WERI-Rb-1 (cell line): ENCODE data around the gene SLC2A2.

Source experiments
- DNase-seq: peaks from one replicate; pipeline ENCODE4 v3.0.0-alpha.2; 2020
- H3K27ac ChIP-seq: fragments of 250-450 bp; sonication (Bioruptor Pico); 2 replicates; pipeline ENCODE4 v1.5.1; 2020; ENCODE audit warnings: mild to moderate bottlenecking, moderate library complexity
- H3K27me3 ChIP-seq: fragments of 250-450 bp; sonication (Bioruptor Pico); 2 replicates; pipeline ENCODE4 v1.5.1; 2021; ENCODE audit warnings: mild to moderate bottlenecking, low read depth, moderate library complexity; ENCODE audit not compliant: insufficient read depth, severe bottlenecking
- H3K36me3 ChIP-seq: fragments of 250-450 bp; sonication (Bioruptor Pico); 2 replicates; pipeline ENCODE4 v1.5.1; 2020; ENCODE audit warnings: mild to moderate bottlenecking, moderate library complexity
- H3K4me3 ChIP-seq: 2 replicates; pipeline ENCODE4 v1.5.1; 2011; ENCODE audit warnings: low read depth, mild to moderate bottlenecking, control low read depth, low read length
- H3K9me3 ChIP-seq: fragments of 250-450 bp; sonication (Bioruptor Pico); 2 replicates; pipeline ENCODE4 v1.5.1; 2021; ENCODE audit warnings: mild to moderate bottlenecking, moderate library complexity; ENCODE audit not compliant: severe bottlenecking
- TF ChIP-seq, protein P1 (sequence below): IDR thresholded peaks from 2 replicates; pipeline ENCODE4 v1.5.1; 2011; ENCODE audit warnings: low read depth, mild to moderate bottlenecking, control low read depth, inconsistent platforms, low read length

Gene SLC2A2

DNA sequence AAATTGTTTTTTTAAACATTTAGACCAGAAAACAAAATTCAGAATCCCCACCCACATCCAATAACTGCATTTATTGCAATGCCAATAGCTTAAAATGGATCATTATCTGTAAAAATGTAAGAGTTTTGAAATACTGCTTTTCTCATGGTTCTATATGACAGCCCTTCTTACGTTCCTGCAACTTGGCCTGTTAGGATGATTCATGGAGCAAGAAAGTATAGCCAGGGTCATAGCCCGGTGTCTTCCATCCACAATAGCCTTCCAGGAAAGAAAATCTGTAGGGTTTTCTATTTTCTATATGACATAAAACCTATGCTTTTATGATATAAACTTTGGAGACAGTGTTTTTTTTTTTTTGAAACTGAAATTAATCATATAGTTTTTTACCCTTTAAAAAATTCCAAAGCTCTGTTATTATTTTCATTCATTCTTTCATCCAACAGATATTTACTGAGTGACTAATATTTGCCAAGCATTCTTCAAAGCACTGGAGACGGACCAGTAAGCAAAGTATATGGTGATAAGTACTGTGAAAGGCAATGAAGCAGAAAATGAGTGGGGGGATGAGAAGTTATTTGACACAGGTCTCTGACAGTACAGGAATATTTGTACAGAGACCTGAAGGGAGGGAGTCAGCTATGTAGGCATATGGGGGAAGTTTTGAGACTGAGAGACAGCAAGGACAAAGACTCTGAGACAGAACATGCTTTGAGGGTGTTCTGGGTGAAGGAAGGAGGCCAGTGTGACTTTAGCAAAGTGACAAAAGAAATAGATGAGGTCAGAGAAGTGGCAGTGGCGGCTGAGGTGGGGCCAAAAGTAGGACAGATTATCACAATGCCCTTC, 29.0 kb upstream of the SLC2A2 start:
- no peaks in the 10 kb centered on the region for H3K36me3 ChIP-seq
- no peak for DNase-seq
- H3K27ac ChIP-seq: no peak overlapping the region
- H3K4me3 ChIP-seq: no peak overlapping the region
- TF ChIP-seq, protein P1, sequence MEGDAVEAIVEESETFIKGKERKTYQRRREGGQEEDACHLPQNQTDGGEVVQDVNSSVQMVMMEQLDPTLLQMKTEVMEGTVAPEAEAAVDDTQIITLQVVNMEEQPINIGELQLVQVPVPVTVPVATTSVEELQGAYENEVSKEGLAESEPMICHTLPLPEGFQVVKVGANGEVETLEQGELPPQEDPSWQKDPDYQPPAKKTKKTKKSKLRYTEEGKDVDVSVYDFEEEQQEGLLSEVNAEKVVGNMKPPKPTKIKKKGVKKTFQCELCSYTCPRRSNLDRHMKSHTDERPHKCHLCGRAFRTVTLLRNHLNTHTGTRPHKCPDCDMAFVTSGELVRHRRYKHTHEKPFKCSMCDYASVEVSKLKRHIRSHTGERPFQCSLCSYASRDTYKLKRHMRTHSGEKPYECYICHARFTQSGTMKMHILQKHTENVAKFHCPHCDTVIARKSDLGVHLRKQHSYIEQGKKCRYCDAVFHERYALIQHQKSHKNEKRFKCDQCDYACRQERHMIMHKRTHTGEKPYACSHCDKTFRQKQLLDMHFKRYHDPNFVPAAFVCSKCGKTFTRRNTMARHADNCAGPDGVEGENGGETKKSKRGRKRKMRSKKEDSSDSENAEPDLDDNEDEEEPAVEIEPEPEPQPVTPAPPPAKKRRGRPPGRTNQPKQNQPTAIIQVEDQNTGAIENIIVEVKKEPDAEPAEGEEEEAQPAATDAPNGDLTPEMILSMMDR: no peak
- no peaks in the 10 kb centered on the region for H3K9me3 ChIP-seq
- no peaks in the 10 kb centered on the region for H3K27me3 ChIP-seq

DNA sequence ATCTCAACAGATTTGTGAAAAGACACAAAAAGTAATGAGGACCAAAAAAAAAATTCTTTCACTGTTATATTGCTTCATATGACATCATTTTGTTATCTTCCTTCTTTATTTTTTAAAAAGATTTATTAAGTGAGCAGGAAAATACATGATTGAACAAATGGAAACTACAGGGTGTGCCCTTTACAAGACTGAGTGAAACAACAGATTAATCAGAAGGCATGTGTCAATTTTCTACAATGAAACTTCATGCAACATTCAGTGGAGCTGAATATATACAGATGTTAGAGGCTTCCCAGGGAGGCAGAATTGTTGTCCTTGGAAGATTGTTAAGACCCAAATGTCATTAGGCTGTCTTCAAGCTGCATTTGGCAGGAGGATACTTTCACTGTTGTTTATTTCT, 28.4 kb upstream of the SLC2A2 start:
- TF ChIP-seq, protein P1: no peak
- no peaks in the 10 kb centered on the region for H3K36me3 ChIP-seq
- no peaks in the 10 kb centered on the region for H3K27me3 ChIP-seq
- no peak overlapping the region for H3K27ac ChIP-seq
- no peak overlapping the region for H3K4me3 ChIP-seq
- DNase-seq: no peak
- no peaks in the 10 kb centered on the region for H3K9me3 ChIP-seq

- Histone ChIP-seq H3K36me3 (no peaks in the 10 kb centered on the region), H3K27ac (no peak overlapping the region), H3K27me3 (no peaks in the 10 kb centered on the region), H3K4me3 (no peak overlapping the region), H3K9me3 (no peaks in the 10 kb centered on the region)
- no peak for DNase-seq
- TF ChIP-seq, protein P1: no peak
These were observed 27.7 kb upstream of the SLC2A2 start for GRCh38 chr3:171054231-171054630.

- no peaks in the 10 kb centered on the region for H3K27me3 ChIP-seq
- no peaks in the 10 kb centered on the region for H3K36me3 ChIP-seq
- TF ChIP-seq, protein P1: peak; percentile 74
- H3K4me3 ChIP-seq: no peak overlapping the region
- peak; percentile 70 for DNase-seq
- H3K9me3 ChIP-seq: no peaks in the 10 kb centered on the region
- H3K27ac ChIP-seq: no peak overlapping the region
These were observed 23.4 kb upstream of the SLC2A2 start for GRCh38 chr3:171049861-171050444.

GRCh38 chr3:171046760-171047159, 20.2 kb upstream of the SLC2A2 start:
- Histone ChIP-seq H3K9me3 (no peaks in the 10 kb centered on the region), H3K27me3 (no peaks in the 10 kb centered on the region), H3K36me3 (no peaks in the 10 kb centered on the region), H3K27ac (no peak overlapping the region), H3K4me3 (no peak overlapping the region)
- TF ChIP-seq, protein P1: no peak
- DNase-seq: no peak
